HG02610 (cell line): ENCODE measurements around the gene GYS2.
"Not testable (repeated sequence)": the region's sequence is repeated elsewhere in the genome, so short reads cannot be mapped to it uniquely, and the experiment has no call there.

Source experiments
- ATAC-seq: cut with Tn5 transposase; IDR thresholded peaks from one replicate; pipeline ENCODE4 v1.9.1; 2021; ENCODE audit warnings: mild to moderate bottlenecking, moderate library complexity; ENCODE audit not compliant: unreplicated experiment

Gene GYS2

DNA sequence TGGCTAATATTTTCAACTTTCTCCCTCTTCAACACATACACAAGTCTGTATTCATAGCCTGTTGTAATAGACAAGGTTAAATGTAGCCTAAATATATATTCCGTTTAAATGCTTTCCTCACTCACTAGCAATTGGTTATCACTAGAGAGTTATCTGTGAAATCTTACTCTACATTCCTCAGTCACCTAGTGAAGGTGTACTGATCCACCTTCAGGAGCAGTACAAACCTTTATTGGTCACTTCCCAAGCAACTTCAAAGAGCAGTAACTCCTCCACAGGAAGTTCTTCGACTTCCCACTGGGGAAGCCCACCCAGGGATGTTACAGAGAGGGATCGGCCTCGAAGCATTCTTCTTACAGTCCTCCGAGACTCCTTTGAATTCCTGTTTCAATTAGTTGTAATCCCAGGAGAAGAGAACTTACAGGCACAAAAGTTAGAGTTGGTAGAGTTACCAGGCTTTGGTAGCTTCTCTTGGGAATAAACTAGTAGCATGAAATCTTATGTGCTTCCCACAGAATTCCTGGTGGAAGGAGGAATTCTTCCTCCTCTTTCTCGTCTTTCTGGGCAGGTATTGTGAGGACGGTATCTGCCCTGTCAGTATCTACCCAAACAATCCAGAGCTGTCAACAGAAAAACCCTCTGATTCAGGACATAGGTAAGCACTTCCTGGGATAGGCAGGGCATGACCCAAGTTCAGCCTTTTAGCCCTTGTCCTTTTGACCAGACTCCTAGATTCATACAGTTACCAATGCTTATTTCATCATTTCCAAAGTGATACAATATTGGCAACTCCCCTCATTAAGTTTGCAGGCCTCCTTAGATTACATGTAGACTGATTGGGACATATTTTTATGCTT lies at the start of gene GYS2:
GYS2 (minus strand) TSS at position 603 of the 857 bp plus-strand sequence; CDS start at position 348, 255 bp downstream.
- no peak for ATAC-seq

DNA sequence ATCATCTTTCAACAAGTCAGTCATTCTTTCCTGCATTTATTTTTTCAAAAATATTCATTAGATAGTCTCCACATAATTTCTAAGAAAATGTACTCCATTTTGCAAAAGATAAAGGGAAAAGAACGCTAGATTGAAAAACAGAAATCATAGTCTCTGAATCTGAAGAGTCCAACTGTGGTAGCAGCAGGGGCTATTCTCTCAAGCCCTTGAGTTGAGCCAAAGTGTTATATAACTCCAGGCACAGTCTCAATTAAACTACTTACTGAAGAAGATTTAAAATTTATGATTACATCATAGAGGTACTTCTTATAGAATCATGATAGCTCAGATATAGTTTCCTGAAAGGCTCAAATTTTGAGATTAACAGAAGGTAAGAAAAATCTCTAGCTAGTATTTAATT lies 47.2 kb upstream of the GYS2 start:
- no peak for ATAC-seq

DNA sequence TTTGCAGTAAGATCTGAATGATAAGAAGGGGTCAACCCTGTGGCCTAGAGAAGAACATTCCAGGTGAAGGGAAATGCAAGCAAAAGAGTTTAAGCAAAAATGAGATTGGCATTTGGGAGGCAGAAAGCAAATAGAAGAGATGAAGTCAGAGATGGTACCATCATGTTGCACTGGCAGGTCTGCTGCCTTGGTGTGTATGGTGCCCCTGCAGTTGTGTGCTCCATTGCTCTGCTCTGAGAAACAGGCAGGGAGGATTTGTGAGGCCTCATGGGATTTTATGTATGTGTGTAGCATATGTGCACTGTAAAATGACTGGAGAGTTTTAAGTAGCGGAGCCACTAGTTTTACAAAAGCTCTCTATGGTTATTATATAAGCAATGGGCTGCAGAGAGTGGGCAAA lies 46.4 kb upstream of the GYS2 start:
- ATAC-seq: no peak

DNA sequence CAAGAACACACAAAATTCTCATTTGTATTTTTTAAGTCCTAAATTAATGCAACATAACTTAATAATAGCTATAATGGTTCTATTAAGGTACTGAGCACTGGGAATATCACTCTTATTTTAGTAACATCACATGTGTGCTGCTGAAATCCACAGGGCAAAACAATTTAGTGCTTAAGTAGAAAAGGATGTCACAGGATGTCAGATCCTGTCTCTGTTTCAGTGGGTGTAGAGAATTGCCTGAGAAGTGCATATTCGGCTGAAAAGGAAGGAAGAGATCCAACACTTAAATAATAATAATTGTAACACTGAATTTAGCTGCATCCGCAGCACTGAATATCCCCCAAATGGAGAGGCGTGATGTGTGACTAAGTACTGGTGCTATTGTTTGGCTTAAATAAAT lies 44.4 kb upstream of the GYS2 start:
- no peak for ATAC-seq

DNA sequence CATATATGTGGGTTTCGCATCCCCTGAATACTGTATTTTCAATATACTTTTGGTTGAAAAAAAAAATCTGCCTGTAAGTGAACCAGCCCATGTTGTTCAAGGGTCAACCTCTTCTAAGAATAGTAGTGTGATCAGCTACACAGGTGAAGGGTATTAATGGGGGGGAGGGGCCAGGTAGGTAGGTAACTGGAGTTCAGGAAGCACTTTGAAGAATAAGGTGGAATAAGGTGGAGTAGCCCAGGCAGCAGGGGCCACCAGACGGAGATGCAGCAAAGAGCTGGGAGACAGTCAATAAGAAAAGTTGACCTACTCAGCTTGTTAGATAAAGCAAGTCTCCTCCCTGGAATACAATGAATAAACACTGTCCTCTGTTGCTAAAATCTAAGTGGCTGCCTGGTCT lies 43.7 kb upstream of the GYS2 start:
- no peak for ATAC-seq

DNA sequence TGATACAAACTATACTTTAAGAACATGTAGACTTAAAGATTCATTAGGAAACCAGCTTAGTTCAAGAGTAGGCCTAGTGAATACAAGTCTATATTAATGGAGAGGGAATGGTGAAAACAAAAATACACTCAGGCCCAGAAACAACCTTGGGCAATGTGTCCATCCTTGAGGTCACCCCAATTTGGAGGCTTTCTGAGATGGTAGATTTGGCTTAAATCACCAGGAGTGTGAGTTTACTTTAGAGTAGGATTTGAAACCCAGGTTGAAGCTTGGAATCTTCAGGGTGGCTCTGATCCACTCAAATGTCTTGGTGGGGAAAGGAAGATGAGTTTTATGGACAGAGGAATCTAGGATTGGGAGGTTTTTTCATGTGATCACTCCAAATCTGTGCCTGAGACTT lies 42.5 kb upstream of the GYS2 start:
- no peak for ATAC-seq

DNA sequence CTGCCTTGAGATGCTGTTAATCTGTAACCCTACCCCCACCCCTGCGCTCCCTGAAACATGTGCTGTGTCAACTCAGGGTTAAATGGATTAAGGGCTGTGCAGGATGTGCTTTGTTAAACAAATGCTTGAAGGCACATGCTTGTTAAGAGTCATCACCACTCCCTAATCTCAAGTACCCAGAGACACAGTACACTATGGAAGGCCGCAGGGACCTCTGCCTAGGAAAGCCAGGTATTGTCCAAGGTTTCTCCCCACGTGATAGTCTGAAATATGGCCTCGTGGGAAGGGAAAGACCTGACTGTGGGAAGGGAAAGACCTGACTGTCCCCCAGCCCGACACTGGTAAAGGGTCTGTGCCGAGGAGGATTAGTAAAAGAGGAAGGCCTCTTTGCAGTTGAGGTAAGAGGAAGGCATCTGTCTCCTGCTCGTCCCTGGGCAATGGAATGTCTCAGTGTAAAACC lies 40.4 kb upstream of the GYS2 start:
- not testable (repeated sequence) for ATAC-seq

DNA sequence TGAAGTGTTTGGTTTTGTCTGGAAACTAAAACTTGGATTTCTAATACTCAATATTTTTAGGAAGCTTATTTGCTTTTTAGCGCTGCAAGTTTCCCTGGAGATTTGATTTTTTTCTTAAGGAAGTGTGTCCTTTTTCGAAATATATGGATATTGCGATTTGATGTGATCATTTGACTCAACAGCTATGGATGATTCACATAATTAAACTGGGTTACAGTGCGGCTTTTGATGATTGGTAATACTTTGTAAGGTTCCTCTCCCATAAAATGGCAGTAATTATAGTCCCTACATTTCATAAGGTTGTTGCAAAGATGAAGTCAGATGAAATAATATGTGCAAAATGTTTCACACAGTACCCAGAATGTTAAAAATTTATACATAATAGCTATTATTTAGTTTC lies 39.9 kb upstream of the GYS2 start:
- ATAC-seq: no peak

DNA sequence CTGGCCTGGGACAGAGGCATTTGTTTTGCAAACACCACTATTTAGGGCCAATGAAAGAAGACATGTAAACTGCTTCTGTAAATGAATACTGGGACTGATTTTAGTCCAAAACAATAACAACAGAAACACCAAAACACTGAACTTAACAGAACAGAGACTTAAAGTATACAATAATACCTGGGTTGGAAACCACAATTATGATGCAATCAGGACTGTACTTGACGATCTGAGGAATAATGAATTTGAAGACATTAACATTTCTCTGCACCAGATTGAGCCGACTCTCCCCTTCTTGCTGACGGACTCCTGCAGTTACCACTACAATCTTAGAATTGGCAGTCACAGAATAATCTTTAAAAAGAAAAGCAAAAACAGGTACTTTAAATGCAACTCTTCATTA lies 39.1 kb upstream of the GYS2 start:
- ATAC-seq: no peak

DNA sequence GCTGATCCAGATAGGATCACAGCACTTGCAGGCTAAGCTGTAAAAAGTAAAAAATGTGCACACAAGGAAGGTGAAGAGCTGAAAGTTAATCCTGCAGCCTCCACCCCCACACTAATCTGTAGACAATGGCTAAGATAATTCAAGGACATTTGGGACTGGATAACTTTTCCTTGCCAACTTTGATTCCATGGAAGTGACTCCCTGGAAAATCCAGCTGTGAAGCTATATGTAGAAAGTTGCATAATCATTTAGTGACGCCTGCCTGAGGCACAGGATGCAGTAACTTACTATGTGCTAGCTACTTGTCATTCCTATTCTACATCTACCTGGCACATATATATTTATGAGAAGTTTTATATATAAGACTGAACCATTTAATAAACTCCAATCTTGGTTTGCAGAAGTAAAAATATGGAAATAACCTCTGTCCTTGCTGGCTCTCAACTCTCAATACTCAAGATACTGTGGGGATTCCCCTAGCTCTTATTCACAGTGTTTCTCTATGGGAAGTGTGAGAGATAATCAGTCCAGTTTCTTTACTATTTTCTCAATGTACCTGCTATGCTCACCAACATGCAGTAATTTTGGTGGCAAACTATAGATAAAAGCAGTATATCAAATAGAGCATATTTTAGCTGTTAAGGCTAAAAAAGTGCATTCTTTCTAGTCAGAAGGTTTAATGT lies 38.2 kb upstream of the GYS2 start:
- peak; percentile 80 for ATAC-seq

DNA sequence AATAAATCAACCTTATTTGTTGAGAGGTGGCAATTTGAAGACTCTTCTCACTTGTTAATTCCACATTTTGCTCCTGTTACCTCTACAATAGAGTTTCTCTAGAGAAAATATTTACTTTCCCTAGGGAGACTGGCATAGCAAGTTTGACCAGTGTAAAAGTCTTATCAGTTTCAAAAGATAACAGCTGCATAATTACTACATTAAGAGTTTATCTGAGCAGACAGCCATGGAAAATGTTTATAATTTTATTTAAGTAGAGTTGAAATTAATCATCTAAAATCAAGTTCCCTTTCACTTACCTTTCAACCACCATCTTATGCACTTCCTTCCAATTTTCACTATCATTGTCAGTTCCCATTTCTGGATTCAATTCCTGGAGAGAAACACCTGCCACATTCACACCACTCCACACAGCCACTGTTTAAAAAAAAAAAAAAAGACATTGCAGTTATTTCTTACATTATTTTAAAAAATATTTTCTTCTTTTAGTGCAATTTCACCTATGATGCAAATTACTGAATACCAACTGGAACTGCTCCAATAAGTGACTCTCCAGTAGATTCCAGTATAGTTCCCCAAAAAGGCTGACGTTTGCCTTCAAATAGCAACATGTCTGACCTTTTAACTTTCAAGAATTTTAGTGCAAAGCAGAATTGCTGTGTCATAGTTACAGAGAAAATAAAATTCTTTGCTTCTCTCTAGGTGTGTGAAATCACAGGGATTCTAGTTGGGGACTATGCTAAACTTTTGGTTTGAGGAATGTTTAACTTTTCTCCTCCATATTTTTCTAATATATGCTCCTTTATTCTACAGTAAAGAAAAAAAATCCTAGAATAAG lies 33.6 kb upstream of the GYS2 start:
- no peak for ATAC-seq

DNA sequence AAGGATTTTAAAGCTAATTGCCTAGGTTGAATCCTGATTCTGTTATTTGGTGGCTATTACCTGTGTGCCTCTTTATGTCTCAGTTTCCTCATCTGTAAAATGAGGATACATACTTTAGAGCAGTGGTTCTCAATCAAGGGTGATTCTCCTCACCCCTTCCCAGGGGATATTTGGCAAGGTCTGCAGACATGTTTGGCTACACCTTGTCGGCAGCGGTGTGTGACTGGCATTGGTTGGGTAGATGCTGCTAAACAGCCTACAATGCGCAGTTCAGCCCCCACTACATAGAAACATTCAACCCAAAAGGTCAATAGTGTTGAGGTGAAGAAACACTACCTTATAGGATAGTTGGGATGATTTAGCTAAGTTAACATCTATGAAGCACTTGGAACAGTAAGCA lies 29.6 kb upstream of the GYS2 start:
- no peak for ATAC-seq

DNA sequence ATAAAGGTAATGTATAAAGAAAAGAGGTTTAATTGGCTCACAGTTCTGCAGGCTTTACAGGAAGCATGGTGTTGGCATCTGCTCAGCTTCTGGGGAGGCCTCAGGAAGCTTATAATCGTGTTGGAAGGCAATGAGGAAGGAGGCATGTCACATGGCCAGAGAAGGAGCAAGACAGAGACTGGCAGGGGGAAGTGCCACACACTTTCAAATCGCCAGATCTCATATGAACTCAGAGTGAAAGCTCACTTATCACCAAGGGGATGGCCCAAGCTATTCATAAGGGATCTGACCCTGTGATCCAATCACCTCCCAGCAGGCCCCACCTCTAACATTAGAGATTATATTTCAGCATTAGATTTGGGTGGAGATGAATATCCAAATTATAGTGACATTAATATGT lies 26.7 kb upstream of the GYS2 start:
- ATAC-seq: peak; percentile 51

DNA sequence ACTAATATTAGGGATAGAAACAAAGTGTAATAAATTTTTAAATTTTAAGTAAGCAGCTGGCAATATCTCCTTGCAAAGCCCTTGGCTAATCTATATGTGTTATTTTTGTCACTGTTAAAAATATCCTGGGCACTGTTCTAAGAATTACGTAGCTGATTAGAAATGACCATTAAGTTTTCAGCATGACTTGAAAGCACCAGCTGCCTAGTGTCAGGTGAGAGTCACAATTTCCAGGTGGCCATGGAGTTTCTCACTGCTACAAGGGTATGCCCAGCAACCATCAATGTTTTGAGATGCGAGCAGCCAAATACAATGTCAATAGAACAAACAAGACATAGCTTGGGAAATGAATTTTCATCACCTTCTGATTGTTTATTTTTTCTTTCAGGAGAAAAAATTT lies 23.3 kb upstream of the GYS2 start:
- ATAC-seq: no peak

DNA sequence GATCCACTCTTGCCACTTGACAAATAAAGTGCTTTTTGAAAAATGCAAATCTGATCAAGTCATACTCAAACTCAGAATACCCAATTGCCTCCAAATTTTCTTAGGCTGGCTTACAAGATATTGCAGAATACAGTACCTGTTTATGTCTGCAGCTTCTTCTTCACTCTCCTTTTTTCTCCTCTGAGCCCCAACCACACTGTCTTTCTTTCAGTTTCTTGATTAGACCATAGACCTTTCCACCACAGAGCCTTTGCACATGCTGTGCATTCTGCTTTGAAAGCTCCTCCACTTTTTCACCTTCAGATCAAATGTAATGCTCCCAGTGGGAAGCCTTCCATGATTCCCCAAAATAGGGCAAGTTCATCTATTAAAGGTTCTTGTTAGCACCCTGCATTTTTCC lies 13.9 kb upstream of the GYS2 start:
- no peak for ATAC-seq

DNA sequence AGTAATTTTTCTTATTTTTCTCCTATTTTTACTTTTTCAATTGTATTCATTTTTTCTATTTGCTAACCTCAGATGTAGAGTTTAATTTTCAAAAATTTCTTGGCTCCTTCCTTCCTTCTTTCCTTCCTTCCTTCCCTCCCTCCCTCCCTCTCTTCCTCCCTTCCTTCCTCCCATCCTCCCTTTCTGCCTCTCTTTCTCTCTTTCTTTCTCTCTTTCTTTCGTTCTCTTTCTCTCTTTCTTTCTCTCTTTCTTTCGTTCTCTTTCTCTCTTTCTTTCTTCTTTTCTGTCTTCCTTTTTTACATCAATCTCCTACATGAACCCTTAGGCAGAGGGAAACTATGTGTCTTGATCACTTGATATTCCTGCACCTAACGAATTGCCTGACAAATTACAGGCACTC lies 12.4 kb upstream of the GYS2 start:
- ATAC-seq: no peak

DNA sequence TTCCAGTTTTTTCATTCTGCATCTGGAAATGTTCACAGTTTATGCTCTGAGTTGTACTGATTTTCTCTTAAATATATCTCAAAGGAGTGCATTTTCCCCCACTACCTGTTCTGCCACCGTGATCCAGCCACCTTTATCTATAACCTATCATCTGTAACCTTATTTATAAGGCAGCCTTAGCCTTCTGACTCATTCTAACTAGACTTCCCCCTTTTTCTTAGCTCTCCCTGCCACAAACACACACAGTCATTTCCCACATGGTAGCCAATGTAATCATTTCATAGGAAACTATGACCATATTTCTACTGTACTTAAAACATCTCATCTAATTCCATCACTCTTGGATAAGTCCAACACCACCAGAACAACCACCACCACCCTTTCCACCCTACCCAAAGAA lies 10.8 kb upstream of the GYS2 start:
- ATAC-seq: no peak

DNA sequence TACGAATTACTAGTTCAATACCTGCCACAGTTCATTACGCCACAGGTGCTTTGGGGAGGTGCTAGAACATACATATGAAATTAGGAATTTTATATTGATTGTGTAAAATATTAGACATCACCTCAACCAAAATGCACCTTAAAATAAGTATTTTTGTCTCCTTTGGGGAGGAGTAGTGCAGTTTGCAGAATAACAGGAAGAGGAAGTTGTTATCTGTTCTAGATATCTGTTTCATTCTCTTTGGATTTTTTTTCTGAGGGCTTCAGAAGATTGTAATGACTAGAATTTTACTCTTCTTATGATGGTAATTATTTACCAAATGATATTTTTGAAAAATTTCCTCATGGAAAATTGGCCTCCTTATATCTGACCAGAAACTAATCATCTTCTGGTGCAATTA lies 9.9 kb upstream of the GYS2 start:
- ATAC-seq: no peak

DNA sequence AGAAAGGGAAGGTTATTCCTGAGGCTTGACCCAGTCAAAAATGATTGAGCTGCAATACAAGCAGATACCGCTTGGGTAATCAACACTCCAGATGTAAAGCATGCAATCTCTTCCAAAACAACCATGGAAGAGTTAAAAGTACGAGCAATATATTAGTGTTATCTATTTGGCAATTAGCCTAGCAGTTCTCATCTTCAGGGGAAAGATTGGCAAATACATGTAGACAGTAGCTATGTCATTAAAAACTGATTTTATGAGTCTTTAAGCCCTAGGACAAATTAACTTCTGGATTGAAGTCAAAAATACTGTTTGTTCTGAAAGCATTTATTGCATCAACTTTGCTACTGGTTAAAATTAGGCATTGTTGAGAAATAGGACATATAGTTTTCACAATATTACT lies 9.3 kb upstream of the GYS2 start:
- ATAC-seq: no peak

DNA sequence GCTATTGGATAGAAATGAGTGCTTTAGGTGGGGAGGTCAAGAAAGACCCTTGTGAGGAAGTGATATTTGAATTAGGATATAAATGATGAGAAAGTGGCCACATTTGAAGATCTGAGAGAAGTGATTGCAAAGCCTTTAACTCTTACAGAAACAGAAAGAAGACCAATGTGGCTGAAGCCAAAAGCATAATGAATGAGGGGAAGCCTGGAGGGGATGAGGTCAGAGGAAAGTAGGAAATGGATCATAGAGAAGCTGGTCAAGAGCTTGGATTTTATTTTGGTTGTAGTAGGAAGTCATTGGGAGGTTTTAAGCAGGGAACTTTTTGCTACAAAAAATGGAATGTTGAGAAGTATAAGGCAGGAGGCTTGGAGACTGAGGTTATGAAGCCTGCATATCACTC lies 3.5 kb upstream of the GYS2 start:
- ATAC-seq: no peak

DNA sequence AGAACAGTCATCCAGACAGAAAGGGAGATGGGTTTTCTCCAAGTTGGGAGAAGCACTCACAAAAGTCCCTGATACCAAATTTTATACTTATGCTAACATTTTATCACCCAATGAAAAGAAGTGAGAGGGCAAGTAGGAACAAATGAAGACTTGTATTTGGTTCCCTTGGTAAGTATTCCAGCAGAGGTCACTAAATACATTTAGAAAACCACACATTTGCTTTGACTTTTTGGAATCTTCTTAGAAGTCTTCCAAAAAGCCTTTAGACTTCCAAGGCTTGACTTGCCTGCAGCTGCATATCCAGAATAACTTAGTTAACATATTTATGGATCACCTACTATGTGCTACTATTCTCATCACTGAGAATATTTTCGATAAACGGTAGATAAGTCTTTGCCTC lies 3.1 kb upstream of the GYS2 start:
- ATAC-seq: no peak

DNA sequence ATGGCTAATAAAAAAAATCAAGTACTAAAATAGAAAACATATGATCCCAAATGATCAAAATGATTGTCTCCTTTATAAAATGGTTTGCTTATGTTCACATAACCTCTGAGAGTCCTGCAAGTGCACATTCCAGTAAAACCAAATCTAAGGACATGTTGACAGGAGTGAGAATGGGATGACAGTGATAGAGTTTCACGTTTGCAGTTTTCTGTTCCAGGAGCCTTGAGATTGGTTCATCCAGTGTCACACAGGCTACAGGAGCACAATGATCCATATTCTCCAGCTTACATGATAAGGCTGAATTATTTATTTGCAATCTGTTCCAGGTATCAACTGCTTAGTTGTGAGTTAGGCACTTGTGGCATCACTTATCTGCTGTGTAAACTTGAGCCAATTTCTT lies 1.5 kb upstream of the GYS2 start:
- no peak for ATAC-seq
